ENCODE data around the gene RGS9BP.

DNA sequence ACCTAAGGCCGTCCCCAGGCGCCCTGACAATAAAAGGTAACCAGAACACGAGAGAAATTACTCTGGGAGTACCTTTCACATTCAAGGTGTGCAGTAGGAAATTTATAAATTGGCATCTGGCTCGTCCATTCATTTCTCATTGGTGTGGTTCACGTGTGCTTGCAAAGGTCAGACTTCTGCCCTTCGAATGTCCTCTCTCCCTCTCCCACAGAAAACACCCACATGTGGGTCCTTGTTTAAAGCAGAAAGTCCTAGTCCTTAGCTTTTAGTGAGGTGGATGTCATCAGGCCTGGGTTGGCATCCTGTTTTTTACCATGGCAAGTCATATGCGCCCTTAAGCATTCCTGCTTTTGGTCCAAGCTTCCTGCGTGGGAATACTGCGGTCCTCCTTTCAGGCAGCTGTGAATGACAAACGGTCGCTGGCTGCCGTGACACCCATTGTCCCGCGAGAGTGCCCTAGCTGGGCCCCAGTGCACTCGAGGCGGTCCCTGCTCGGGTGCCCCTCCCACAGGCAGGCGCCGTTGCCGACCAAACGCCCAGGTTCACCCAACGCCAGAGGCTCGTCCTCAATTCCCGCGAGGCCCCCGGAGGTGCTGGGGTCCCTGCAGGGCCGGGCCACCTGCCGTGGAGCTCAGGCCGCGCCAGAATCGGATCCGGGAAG lies 15.8 kb downstream of the RGS9BP start, which contains the start of gene NUDT19:
- TF ChIP-seq CTCF (IDR thresholded peaks at IDR 0.05; ENCODE audit: low read length), result no peak
- TF ChIP-seq EZH2 (IDR thresholded peaks at IDR 0.05; ENCODE audit: borderline replicate concordance, low read length), result no peak
